IMR-90 (cell line): Measurements from ENCODE around the gene DNASE1. TPM values are rescaled to one million over a fixed set of nuclear protein-coding genes. Genes with fewer than 3 reads are reported as not detected.

Experiments used
- ATAC-seq: fragments of 200-7000 bp; cut with Tn5 transposase; 2 replicates; pipeline ENCODE4 v1.9.1; 2020; ENCODE audit warnings: low read depth, mild to moderate bottlenecking, moderate library complexity
- BruUV-seq: library from RNA; stranded (reverse); fragments of 400-500 nt; replicated peaks from 2 replicates; lab custom pipeline; 2021; lab: Mats Ljungman, UMichigan
- CTCF ChIA-PET: fragments of 300-600 bp; formaldehyde crosslinking; extraction: SDS; loops from one replicate; lab custom pipeline; 2021; ENCODE audit warnings: antibody characterized with exemption; lab: Yijun Ruan, JAX
- POLR2A ChIA-PET: fragments of 300-600 bp; sonication (Branson Sonifier 250); formaldehyde crosslinking; loops from one replicate; lab custom pipeline; 2022; ENCODE audit warnings: antibody characterized with exemption; ENCODE audit not compliant: unreplicated experiment; lab: Charles Lee
- DNase-seq: peaks from one replicate; pipeline ENCODE4 v3.0.0; 2013
- H2AFZ ChIP-seq: replicated peaks from 2 replicates; pipeline ENCODE3; 2013; ENCODE audit warnings: low read length, mild to moderate bottlenecking; ENCODE audit not compliant: poor library complexity
- H2AK5ac ChIP-seq: 2 replicates; pipeline ENCODE4 v1.6.1; 2013; ENCODE audit warnings: low read depth, low read length, inconsistent platforms
- H2AK9ac ChIP-seq: replicated peaks from 2 replicates; pipeline ENCODE3; 2013; ENCODE audit warnings: mild to moderate bottlenecking, low read depth, low read length, moderate library complexity; ENCODE audit not compliant: poor library complexity
- H2BK120ac ChIP-seq: 2 replicates; pipeline ENCODE4 v1.6.1; 2013; ENCODE audit warnings: low read depth, low read length, inconsistent platforms
- H2BK15ac ChIP-seq: 3 replicates; pipeline ENCODE4 v1.6.1; 2013; ENCODE audit warnings: low read depth, low read length, inconsistent platforms
- H2BK20ac ChIP-seq: 2 replicates; pipeline ENCODE4 v1.6.1; 2013; ENCODE audit warnings: low read depth, mild to moderate bottlenecking, inconsistent platforms, low read length, moderate library complexity
- H2BK5ac ChIP-seq: 2 replicates; pipeline ENCODE4 v1.6.1; 2013; ENCODE audit warnings: mild to moderate bottlenecking, low read depth, low read length, inconsistent platforms; ENCODE audit not compliant: poor library complexity, severe bottlenecking
- H3K14ac ChIP-seq: replicated peaks from 2 replicates; pipeline ENCODE4 v1.6.1; 2013; ENCODE audit warnings: low read depth, low read length, inconsistent platforms
- H3K18ac ChIP-seq: 2 replicates; pipeline ENCODE4 v1.6.1; 2013; ENCODE audit warnings: low read depth, low read length, control low read depth
- H3K23ac ChIP-seq: 2 replicates; pipeline ENCODE4 v1.6.1; 2013; ENCODE audit warnings: low read depth, low read length, inconsistent platforms
- H3K27ac ChIP-seq: 2 replicates; pipeline ENCODE4 v1.5.1; 2013; ENCODE audit warnings: mild to moderate bottlenecking, control low read depth, low read length; ENCODE audit not compliant: insufficient read depth
- H3K27me3 ChIP-seq: 2 replicates; pipeline ENCODE4 v1.6.1; 2013; ENCODE audit warnings: low read length; ENCODE audit not compliant: control insufficient read depth, insufficient read depth
- H3K36me3 ChIP-seq: 2 replicates; pipeline ENCODE4 v1.6.1; 2013; ENCODE audit warnings: low read length, mixed read lengths; ENCODE audit not compliant: control insufficient read depth, insufficient read depth
- H3K4ac ChIP-seq: 2 replicates; pipeline ENCODE4 v1.6.1; 2013; ENCODE audit warnings: low read depth, low read length, inconsistent platforms
- H3K4me1 ChIP-seq: 2 replicates; pipeline ENCODE4 v1.6.1; 2013; ENCODE audit warnings: low read length, mixed read lengths; ENCODE audit not compliant: control insufficient read depth, insufficient read depth
- H3K4me2 ChIP-seq: 2 replicates; pipeline ENCODE4 v1.6.1; 2013; ENCODE audit warnings: low read depth, mild to moderate bottlenecking, control low read depth, low read length, moderate library complexity
- H3K4me3 ChIP-seq: 2 replicates; pipeline ENCODE4 v1.5.1; 2013; ENCODE audit warnings: low read depth, mild to moderate bottlenecking, control low read depth, low read length, moderate library complexity; ENCODE audit not compliant: insufficient read depth
- H3K56ac ChIP-seq: 2 replicates; pipeline ENCODE4 v1.6.1; 2013; ENCODE audit warnings: low read length, inconsistent platforms; ENCODE audit not compliant: insufficient read depth; ENCODE audit errors: extremely low read depth
- H3K79me1 ChIP-seq, 2 experiments: 2 replicates each; pipeline ENCODE4 v1.6.1; 2013; ENCODE audit warnings: low read length in 2 of 2, inconsistent platforms in 1 of 2, low read depth in 1 of 2
- H3K9ac ChIP-seq: 2 replicates; pipeline ENCODE4 v1.6.1; 2013; ENCODE audit warnings: low read depth, low read length, control low read depth
- H3K9me1 ChIP-seq: 2 replicates; pipeline ENCODE4 v1.6.1; 2013; ENCODE audit warnings: low read length, inconsistent platforms; ENCODE audit not compliant: insufficient read depth
- H3K9me3 ChIP-seq: 2 replicates; pipeline ENCODE4 v1.6.1; 2013; ENCODE audit warnings: low read length; ENCODE audit not compliant: control insufficient read depth, insufficient read depth
- H4K20me1 ChIP-seq: 2 replicates; pipeline ENCODE4 v1.6.1; 2013; ENCODE audit warnings: low read length, inconsistent platforms; ENCODE audit not compliant: insufficient read depth
- H4K5ac ChIP-seq: 2 replicates; pipeline ENCODE4 v1.6.1; 2013; ENCODE audit warnings: mild to moderate bottlenecking, low read depth, low read length, control low read depth
- H4K8ac ChIP-seq, 2 experiments: 2 replicates each; pipeline ENCODE4 v1.6.1; 2013; ENCODE audit warnings: low read depth in 2 of 2, low read length in 2 of 2, control low read depth in 1 of 2, inconsistent platforms in 1 of 2
- H4K91ac ChIP-seq: 2 replicates; pipeline ENCODE4 v1.6.1; 2013; ENCODE audit warnings: low read depth, low read length, inconsistent platforms; ENCODE audit not compliant: insufficient read depth
- SMC3 ChIP-seq: fragments of 150-350 bp; IDR thresholded peaks from 2 replicates; pipeline ENCODE4 v1.6.1; 2016; ENCODE audit warnings: low read depth, mild to moderate bottlenecking, antibody characterized with exemption, low read length, moderate library complexity
- WGBS, 2 experiments: methylation state at CpG; one replicate each; pipeline versions ENCODE4 v1.1.5 to v1.1.7; 2013; ENCODE audit warnings: missing lambda C conversion rate in 2 of 2; ENCODE audit not compliant: insufficient read length in 1 of 2; ENCODE audit errors: extremely low coverage in 2 of 2; 5-methylcytosine and 5-hydroxymethylcytosine counted together
- dilution Hi-C: fragments of 300-500 bp; cut with HindIII; formaldehyde crosslinking; loops from one replicate; pipeline ENCODE4 v1.14.3; 2018; ENCODE audit warnings: low sequenced_read_pairs; ENCODE audit not compliant: unreplicated experiment
- in situ Hi-C: fragments of 300-500 bp; cut with MboI; formaldehyde crosslinking; loops from 3 replicates; pipeline ENCODE4 v1.14.3; 2019; ENCODE audit warnings: low sequenced_read_pairs, inconsistent platforms, mixed read lengths
- intact Hi-C: fragments of 100-400 bp; cut with micrococcal nuclease; formaldehyde crosslinking; loops from 2 replicates; pipeline ENCODE4 v1.10.0; 2022
- polyA plus RNA-seq, 3 experiments: library from polyadenylated mRNA; depleted of rRNA; stranded (reverse); fragments of >200 nt; gene quantifications; 2 replicates each; pipeline ENCODE4 v1.2.3, GENCODE V29; 2012; ENCODE audit warnings: low replicate concordance in 1 of 3
- total RNA-seq: library from RNA; depleted of rRNA; stranded (reverse); fragments of >200 nt; gene quantifications from 2 replicates; pipeline ENCODE4 v1.2.3, GENCODE V29; 2012

Gene DNASE1
- total and polyA plus RNA-seq, 2 of the 4 experiments (the other 2 are of a cell fraction), result 5.4 to 15.9 TPM

GRCh38 chr16:3665508-3665907 lies 11.0 kb downstream of the DNASE1 start:
- CTCF ChIA-PET, result no interaction called here
- 100% methylated on average over 2 of the region's 6 CpGs; no CpG with 5 or more reads in 1 of the 2 experiments for WGBS, 2 experiments

More at GRCh38 chr16:3665508-3665907, 11.0 kb downstream of the DNASE1 start:
- peaks cover 0 to 11% of the 10 kb centered on the region in 2 experiments; a peak in 2 of 4 replicates for H3K79me1 ChIP-seq
- POLR2A ChIA-PET, result no interaction called here
- H3K9ac ChIP-seq, result no peak overlapping the region
- in situ Hi-C loops (no loop called here), dilution Hi-C loops (no loop called here), intact Hi-C loops (no loop called here)
- no peaks in the 10 kb centered on the region for H3K4me1 ChIP-seq
- peaks cover 8% of the 10 kb centered on the region for H3K9me3 ChIP-seq
- ATAC-seq (no peak), DNase-seq (no peak)
- no peak overlapping the region for H3K23ac ChIP-seq
- H3K14ac ChIP-seq, result no peak overlapping the region
- no peak overlapping the region for H4K8ac ChIP-seq
- no peak overlapping the region for H3K27ac ChIP-seq
- no peak overlapping the region for H3K56ac ChIP-seq
- H2BK15ac ChIP-seq, result no peak overlapping the region
- H3K9me1 ChIP-seq, result no peaks in the 10 kb centered on the region
- no peak overlapping the region for H4K91ac ChIP-seq
- H3K4me2 ChIP-seq, result no peak overlapping the region
- H2AFZ ChIP-seq, result peak overlapping the region; percentile 32
- TF ChIP-seq SMC3, result no peak
- H3K27me3 ChIP-seq, result no peaks in the 10 kb centered on the region
- H3K36me3 ChIP-seq, result peaks cover 46% of the 10 kb centered on the region
- H2BK120ac ChIP-seq, result no peak overlapping the region
- H4K20me1 ChIP-seq, result no peaks in the 10 kb centered on the region; the same call in 1 of the 2 replicates
- H2BK5ac ChIP-seq, result no peak overlapping the region
- H3K4me3 ChIP-seq, result no peak overlapping the region
- peak overlapping the region; percentile 61 for H2AK9ac ChIP-seq
- H3K18ac ChIP-seq, result no peak overlapping the region
- no peak overlapping the region for H2BK20ac ChIP-seq
- no TSS peak for BruUV-seq
- H3K4ac ChIP-seq, result no peak overlapping the region
- no peak overlapping the region for H4K5ac ChIP-seq
- H2AK5ac ChIP-seq, result no peak overlapping the region
